Memory B cell (primary cell): ENCODE measurements around the gene UNC13B.
A peak's percentile ranks its signal among the peaks of the same experiment; 100 is the strongest.

Experiments used
- ATAC-seq: fragments of 150-1000 bp; cut with Tn5 transposase; 2 replicates; pipeline ENCODE4 v1.10.0; 2021; ENCODE audit warnings: low read depth, mild to moderate bottlenecking, moderate library complexity
- DNase-seq, 2 donors: peaks; one replicate each; pipeline ENCODE4 v3.0.0; 2022; ENCODE audit warnings: low spot score in 2 of 2
- H3K27ac Mint-ChIP-seq: one replicate; pipeline ENCODE4 v1.8.0; 2022; ENCODE audit warnings: mild to moderate bottlenecking, moderate library complexity, mixed read lengths
- H3K27me3 Mint-ChIP-seq: one replicate; pipeline ENCODE4 v1.8.0; 2022; ENCODE audit warnings: mixed read lengths
- H3K36me3 Mint-ChIP-seq: one replicate; pipeline ENCODE4 v1.8.0; 2022; ENCODE audit warnings: mild to moderate bottlenecking, mixed read lengths
- H3K4me1 Mint-ChIP-seq: one replicate; pipeline ENCODE4 v1.8.0; 2022; ENCODE audit warnings: mixed read lengths
- H3K4me3 Mint-ChIP-seq: one replicate; pipeline ENCODE4 v1.8.0; 2022; ENCODE audit warnings: mild to moderate bottlenecking, moderate library complexity, mixed read lengths
- H3K9me3 Mint-ChIP-seq: one replicate; pipeline ENCODE4 v1.8.0; 2022; ENCODE audit warnings: mixed read lengths

The UNC13B gene

DNA sequence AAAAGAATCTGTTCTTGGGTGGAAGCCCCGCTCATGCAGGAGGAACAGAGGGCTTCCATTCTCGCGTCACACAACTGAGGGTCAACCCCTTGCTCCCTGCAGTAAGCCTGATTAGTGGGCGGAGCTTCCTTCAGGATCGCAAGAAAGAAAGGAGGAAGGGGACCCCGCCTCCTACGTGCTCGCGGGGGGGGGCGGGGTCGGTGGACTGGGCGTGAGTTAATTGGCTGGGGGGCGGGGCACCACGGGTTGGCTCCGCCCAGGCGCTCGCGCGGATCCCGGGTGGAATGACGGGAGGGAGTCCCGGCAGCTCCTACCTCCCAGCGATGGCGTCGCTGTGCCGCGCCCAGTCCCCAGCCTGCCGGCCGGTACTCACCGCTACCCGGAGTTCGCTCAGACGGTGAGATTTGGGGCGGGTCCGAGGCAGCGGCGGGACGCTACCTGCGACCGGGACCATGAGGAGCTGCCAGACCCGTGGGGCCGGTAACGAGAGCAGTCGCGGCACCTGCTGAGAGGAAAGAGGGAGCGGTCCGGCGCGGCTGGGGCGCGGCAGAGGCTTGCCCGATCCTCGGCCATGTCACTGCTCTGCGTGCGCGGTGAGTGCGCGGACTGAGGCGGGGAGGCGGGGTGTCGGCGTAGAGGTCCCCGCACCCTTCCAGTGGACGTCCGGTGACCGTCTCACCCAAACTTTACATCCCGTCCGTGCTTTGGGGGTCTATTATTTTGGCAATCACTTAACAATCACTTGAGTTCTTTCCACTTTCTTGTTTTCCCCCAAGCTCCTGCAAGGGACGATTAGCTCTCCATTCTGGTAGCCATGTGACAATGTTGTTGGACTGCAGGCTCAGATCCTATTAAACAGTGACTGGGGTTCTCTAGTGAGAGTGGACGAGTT lies at the start of gene UNC13B:
TSS of gene UNC13B (plus strand) at position 297 of the 892 bp plus-strand sequence. CDS start at position 572, 275 bp downstream.
- Mint-ChIP-seq H3K9me3 (no peaks in the 10 kb centered on the region), H3K27me3 (peaks cover 1% of the 10 kb centered on the region), H3K27ac (peak within 1 kb of the TSS; percentile 53), H3K4me1 (peaks cover 18% of the 10 kb centered on the region), H3K4me3 (peak within 1 kb of the TSS; percentile 89), H3K36me3 (no peaks in the 10 kb centered on the region)
- peak; percentile 86 for ATAC-seq
- DNase-seq, result peak; percentile 50 to 63

GRCh38 chr9:35112257-35113020 lies 49.4 kb upstream of the UNC13B start:
- no peak for DNase-seq
- Mint-ChIP-seq H3K27me3 (no peaks in the 10 kb centered on the region), H3K4me3 (peak overlapping the region; percentile 78), H3K27ac (peak overlapping the region; percentile 92), H3K36me3 (no peaks in the 10 kb centered on the region), H3K9me3 (no peaks in the 10 kb centered on the region), H3K4me1 (peaks cover 46% of the 10 kb centered on the region)
- ATAC-seq, result no peak

DNA sequence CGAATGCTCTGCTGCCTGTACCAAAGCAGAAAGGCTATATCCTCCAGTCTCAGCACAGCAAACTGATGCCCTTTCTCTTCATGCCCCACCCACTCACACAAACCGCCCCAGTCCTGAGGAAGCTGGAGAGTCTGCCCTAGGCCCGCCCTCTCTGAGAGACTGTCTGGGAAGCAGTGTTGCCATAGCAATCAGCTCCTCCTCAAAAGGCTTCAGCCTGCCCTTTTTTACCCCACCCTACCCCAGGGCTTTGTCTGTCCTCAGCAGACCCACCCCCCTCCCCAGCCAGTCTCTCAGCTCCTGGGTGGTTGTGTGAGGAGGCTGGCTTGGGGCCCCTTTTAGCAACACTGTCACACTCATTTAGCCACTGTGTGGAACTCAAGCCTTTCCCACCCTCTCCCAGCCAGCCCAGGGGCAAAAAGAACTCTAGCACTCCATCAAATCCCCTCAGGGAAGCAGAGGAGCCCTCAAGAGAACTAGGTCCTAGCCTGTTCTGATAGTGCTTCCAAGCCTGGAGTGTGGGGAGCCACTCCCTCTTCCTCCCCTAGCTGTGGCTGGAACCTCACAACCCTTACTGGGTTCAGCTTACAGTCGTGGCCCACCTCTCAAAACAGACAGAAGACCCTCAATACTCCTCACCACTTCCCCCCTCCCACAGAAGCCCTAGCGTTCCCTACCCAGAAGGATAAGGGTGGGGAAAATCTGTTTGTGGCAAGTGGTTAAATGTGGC lies 47.5 kb upstream of the UNC13B start:
- Mint-ChIP-seq H3K9me3 (no peaks in the 10 kb centered on the region), H3K36me3 (no peaks in the 10 kb centered on the region), H3K4me1 (peaks cover 46% of the 10 kb centered on the region), H3K4me3 (peak overlapping the region; percentile 91), H3K27ac (peak overlapping the region; percentile 90), H3K27me3 (no peaks in the 10 kb centered on the region)
- DNase-seq (no peak), ATAC-seq (no peak)

DNA sequence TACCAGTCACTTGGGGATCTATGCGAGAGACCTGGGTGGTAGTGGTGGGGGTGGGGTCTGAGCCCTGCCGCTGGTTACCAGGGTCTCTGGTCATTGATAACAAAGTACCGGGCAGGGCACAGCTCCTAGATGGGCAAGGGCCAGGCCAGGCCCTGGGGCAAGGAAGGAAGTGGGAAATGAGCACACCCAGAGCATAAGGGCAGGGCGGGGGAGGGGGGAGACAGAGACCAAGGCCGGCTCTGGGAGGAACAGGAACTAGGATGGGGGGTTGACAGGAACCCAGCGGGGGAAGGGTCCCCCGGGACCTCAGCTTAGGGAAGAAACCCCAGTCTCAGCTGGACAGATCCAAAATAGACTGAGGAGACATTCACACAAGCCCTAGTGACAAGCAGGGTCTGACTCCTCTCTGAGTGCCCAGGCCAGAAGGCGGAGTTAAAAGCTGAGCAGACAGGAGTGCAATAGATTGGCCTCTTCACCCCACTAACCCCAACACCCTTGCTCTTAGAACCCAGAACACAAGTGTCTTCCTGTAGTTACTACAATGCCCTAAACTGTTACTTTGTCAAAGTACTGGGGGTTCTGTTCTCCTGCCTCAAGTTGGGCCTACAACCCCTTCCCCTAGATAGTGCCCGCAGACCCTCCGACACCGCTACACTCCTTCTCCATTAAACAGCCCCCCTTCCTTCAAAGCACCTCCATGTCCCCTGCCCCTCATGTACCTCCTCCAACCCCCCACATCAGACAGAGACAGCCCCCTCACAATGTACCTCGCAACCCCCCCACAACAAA lies 46.8 kb upstream of the UNC13B start:
- Mint-ChIP-seq H3K4me1 (peaks cover 44% of the 10 kb centered on the region), H3K27me3 (no peaks in the 10 kb centered on the region), H3K36me3 (no peaks in the 10 kb centered on the region), H3K4me3 (peak overlapping the region; percentile 91), H3K9me3 (no peaks in the 10 kb centered on the region), H3K27ac (peak overlapping the region; percentile 90)
- DNase-seq, result no peak
- ATAC-seq, result no peak

DNA sequence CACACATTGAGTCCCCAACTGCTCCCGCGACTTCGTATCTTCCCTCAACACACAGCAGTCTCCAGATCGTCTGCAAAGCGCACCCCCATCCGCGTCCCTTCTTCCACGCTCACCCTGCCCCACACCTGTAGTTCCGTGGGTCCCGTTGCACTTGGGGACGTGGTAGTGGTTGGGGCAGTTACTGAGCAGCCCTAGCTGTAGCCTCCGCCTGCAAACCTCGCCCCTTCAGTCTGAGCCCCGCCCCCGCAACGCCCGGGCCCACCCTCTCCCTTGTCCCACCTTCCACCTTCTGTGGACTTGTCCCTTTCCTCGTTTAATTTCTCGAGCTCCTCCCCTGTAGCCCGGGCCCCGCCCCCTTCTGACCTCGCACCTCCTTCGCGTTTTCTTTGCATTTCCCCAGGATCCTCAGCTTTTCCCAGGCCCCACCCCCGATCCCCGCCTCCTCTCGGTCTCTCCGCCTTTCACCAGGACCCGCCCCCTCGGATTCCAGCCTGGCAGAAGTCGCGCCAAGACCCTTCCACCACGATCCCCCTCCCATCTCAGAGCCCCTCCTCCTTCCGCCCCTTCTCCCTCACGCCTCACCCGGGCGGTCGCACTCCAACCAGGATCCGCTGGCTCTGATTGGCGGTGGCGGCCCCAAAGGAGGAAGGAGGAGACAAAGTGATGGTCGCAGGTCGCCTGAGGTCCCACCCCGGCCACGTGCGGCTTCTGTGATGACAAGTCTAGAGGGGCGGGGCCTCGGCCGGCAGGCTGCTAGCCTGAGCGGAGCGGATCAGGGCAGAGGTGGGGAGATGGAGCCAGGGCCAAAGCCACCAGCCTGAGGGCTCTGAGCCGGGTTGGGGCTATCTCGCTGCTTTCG lies 45.9 kb upstream of the UNC13B start, which contains the start of gene ATOSB:
TSS of gene ATOSB (minus strand) at position 183 of the 859 bp plus-strand sequence. CDS start 7,588 bp downstream, outside the sequence.
- H3K4me3 Mint-ChIP-seq, result peak within 1 kb of the TSS; percentile 91

DNA sequence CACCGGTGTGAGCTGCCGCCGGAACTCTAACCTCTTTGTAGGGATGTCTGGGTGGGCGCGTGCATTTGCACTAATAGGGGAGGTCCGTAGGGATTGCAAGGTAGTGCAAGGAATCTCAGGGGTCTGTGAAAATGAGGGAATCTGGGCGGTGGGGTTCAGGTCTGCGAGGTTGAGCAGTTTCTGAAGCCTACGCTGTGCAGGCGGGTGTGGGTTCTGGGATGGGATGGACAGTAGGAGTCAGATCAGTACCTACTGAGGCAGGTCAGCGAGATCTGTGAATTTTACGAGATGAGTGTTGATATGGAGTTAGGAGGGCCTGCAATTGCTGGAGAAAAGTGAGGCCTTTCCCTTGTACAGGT lies 45.3 kb upstream of the UNC13B start:
- peak overlapping the region; percentile 90 for H3K27ac Mint-ChIP-seq
- H3K4me3 Mint-ChIP-seq, result peak overlapping the region; percentile 91
- peaks cover 4% of the 10 kb centered on the region for H3K27me3 Mint-ChIP-seq
- ATAC-seq, result no peak
- H3K9me3 Mint-ChIP-seq, result no peaks in the 10 kb centered on the region
- peaks cover 36% of the 10 kb centered on the region for H3K4me1 Mint-ChIP-seq
- H3K36me3 Mint-ChIP-seq, result no peaks in the 10 kb centered on the region
- no peak for DNase-seq

More for the DNA sequence above, 45.9 kb upstream of the UNC13B start, which contains the start of gene ATOSB:
- H3K9me3 Mint-ChIP-seq, result no peaks in the 10 kb centered on the region
- DNase-seq (peak; percentile 91 to 93), ATAC-seq (peak; percentile 72)
- H3K27me3 Mint-ChIP-seq, result peaks cover 4% of the 10 kb centered on the region
- H3K27ac Mint-ChIP-seq, result peak within 1 kb of the TSS; percentile 90
- no peaks in the 10 kb centered on the region for H3K36me3 Mint-ChIP-seq
- peaks cover 40% of the 10 kb centered on the region for H3K4me1 Mint-ChIP-seq

GRCh38 chr9:35116898-35117551 lies 44.8 kb upstream of the UNC13B start:
- H3K36me3 Mint-ChIP-seq, result no peaks in the 10 kb centered on the region
- peaks cover 4% of the 10 kb centered on the region for H3K27me3 Mint-ChIP-seq
- H3K4me3 Mint-ChIP-seq, result peak overlapping the region; percentile 91
- ATAC-seq (peak; percentile 69), DNase-seq (peak; percentile 85 to 87)
- peak overlapping the region; percentile 90 for H3K27ac Mint-ChIP-seq
- peaks cover 30% of the 10 kb centered on the region for H3K4me1 Mint-ChIP-seq
- no peaks in the 10 kb centered on the region for H3K9me3 Mint-ChIP-seq

DNA sequence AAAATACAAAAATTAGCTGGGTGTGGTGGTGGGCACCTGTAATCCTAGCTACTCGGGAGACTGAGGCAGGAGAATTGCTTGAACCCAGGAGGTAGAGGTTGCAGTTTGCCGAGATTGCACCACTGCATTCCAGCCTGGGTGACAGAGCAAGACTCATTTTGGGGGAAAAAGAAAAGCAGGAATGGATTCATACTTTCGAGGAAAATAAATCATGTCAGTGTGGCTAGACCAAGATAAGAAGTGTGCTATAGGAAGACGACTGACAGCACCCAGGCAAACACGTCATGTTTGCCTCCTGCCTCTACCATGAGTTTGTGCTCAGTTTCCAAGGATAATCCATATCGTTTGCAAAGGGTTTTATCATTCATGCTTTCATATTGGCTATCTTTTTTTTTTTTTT lies 26.9 kb upstream of the UNC13B start:
- H3K36me3 Mint-ChIP-seq, result no peaks in the 10 kb centered on the region
- H3K4me1 Mint-ChIP-seq, result no peaks in the 10 kb centered on the region
- H3K27me3 Mint-ChIP-seq, result peaks cover 2% of the 10 kb centered on the region
- no peak overlapping the region for H3K4me3 Mint-ChIP-seq
- no peaks in the 10 kb centered on the region for H3K9me3 Mint-ChIP-seq
- ATAC-seq (no peak), DNase-seq (no peak)
- H3K27ac Mint-ChIP-seq, result no peak overlapping the region

GRCh38 chr9:35135988-35136387 lies 25.8 kb upstream of the UNC13B start:
- Mint-ChIP-seq H3K27ac (no peak overlapping the region), H3K36me3 (no peaks in the 10 kb centered on the region), H3K9me3 (no peaks in the 10 kb centered on the region), H3K4me3 (no peak overlapping the region), H3K4me1 (no peaks in the 10 kb centered on the region), H3K27me3 (peaks cover 4% of the 10 kb centered on the region)
- DNase-seq, result no peak
- no peak for ATAC-seq

GRCh38 chr9:35136866-35137265 lies 24.9 kb upstream of the UNC13B start:
- ATAC-seq, result no peak
- Mint-ChIP-seq H3K27me3 (peaks cover 4% of the 10 kb centered on the region), H3K9me3 (peaks cover under 1% of the 10 kb centered on the region), H3K4me1 (no peaks in the 10 kb centered on the region), H3K36me3 (no peaks in the 10 kb centered on the region), H3K4me3 (no peak overlapping the region), H3K27ac (no peak overlapping the region)
- no peak for DNase-seq

GRCh38 chr9:35140093-35140492 lies 21.7 kb upstream of the UNC13B start:
- Mint-ChIP-seq H3K9me3 (peaks cover 4% of the 10 kb centered on the region), H3K27me3 (peaks cover 4% of the 10 kb centered on the region)

GRCh38 chr9:35142037-35142436 lies 19.8 kb upstream of the UNC13B start:
- Mint-ChIP-seq H3K4me1 (no peaks in the 10 kb centered on the region), H3K36me3 (no peaks in the 10 kb centered on the region), H3K4me3 (no peak overlapping the region), H3K27me3 (peaks cover 4% of the 10 kb centered on the region), H3K9me3 (peaks cover 4% of the 10 kb centered on the region), H3K27ac (no peak overlapping the region)
- ATAC-seq, result no peak
- DNase-seq, result no peak

More at GRCh38 chr9:35140093-35140492, 21.7 kb upstream of the UNC13B start:
- Mint-ChIP-seq H3K4me1 (no peaks in the 10 kb centered on the region), H3K36me3 (no peaks in the 10 kb centered on the region), H3K4me3 (no peak overlapping the region), H3K27ac (no peak overlapping the region)
- no peak for ATAC-seq
- DNase-seq, result no peak
